DMS114 treated with DMSO at 0.1 percent for 48 hours (cell line): Measurements from ENCODE around the gene FUBP3.

Experiments used
- DNase-seq: peaks from one replicate; lab custom pipeline; 2025; ENCODE audit not compliant: unreplicated experiment; lab: John Stamatoyannopoulos, UW

FUBP3 gene

GRCh38 chr9:130606887-130607600 lies 27.7 kb downstream of the FUBP3 start:
- no peak for DNase-seq

GRCh38 chr9:130607640-130608420 lies 28.5 kb downstream of the FUBP3 start:
- no peak for DNase-seq

GRCh38 chr9:130608554-130609134 lies 29.3 kb downstream of the FUBP3 start:
- DNase-seq = no peak

- no peak for DNase-seq
Measured at GRCh38 chr9:130609163-130609562, 29.8 kb downstream of the FUBP3 start.

GRCh38 chr9:130610862-130611707 lies 31.7 kb downstream of the FUBP3 start:
- no peak for DNase-seq

GRCh38 chr9:130616451-130616850 lies 37.1 kb downstream of the FUBP3 start:
- DNase-seq = no peak

GRCh38 chr9:130623466-130623865 lies 44.1 kb downstream of the FUBP3 start:
- DNase-seq = no peak

GRCh38 chr9:130624154-130624553 lies 44.8 kb downstream of the FUBP3 start:
- DNase-seq = no peak

GRCh38 chr9:130626249-130626996 lies 47.0 kb downstream of the FUBP3 start:
- no peak for DNase-seq

GRCh38 chr9:130627051-130627450 lies 47.7 kb downstream of the FUBP3 start:
- no peak for DNase-seq

- DNase-seq = no peak
Measured at GRCh38 chr9:130627896-130628792, 48.8 kb downstream of the FUBP3 start.

GRCh38 chr9:130629443-130630070 lies 50.2 kb downstream of the FUBP3 start:
- no peak for DNase-seq

GRCh38 chr9:130630071-130630450 lies 50.7 kb downstream of the FUBP3 start:
- no peak for DNase-seq

- no peak for DNase-seq
Measured at GRCh38 chr9:130630506-130631330, 51.3 kb downstream of the FUBP3 start.

GRCh38 chr9:130631331-130632080 lies 52.1 kb downstream of the FUBP3 start:
- no peak for DNase-seq

- DNase-seq = no peak
Measured at GRCh38 chr9:130632081-130632710, 52.8 kb downstream of the FUBP3 start.

GRCh38 chr9:130632841-130633240 lies 53.5 kb downstream of the FUBP3 start:
- DNase-seq = no peak
